ENCODE results near the gene ST6GALNAC3.

ST6GALNAC3 gene

DNA sequence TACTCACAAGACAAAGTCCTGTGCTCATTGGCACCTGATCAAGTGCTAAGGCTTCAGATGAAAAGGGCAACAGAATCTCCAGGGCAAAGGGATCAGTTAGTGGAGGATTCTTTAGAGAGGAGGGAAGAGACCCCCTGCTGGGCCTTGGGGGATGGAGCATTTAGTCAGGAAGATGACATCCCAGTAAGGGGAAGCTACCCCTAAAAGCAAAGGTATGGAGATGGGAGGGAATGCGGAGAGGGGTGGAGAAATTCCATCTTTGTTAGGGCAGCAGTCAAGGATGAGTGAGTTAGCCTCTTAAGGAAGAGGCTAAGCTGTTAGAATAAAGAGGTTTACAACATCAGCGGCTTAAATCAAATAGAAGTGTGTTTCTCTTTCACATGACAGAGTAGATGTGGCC is 67.4 kb downstream of the ST6GALNAC3 start:
- no peak for DNase-seq (ENCODE audit: low read depth, low spot score)

- no peak for DNase-seq (ENCODE audit: low read depth, low spot score)
Measured at GRCh38 chr1:76142771-76143540, 68.4 kb downstream of the ST6GALNAC3 start.

- no peak for DNase-seq (ENCODE audit: low read depth, low spot score)
Measured at GRCh38 chr1:76144247-76144646, 69.7 kb downstream of the ST6GALNAC3 start.

DNA sequence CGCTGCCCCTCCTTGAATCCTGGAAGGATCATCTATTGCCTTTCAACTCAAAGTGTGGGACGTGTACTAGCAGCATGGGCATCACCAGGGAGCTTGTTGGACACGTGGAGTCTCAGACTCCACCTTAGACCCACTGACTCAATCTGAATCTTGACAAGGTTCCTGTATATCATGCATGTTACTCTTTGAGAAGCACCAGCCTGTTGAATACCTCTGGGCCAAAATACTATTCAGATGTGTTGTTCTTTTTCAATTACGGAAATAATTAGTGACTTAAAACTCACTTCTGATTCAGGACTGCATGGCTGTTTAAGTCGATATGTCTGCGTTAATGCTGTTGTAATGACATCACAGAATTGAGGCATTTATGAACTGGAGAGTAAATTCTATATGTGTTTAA is 70.8 kb downstream of the ST6GALNAC3 start:
- DNase-seq (ENCODE audit: low read depth, low spot score): no peak

GRCh38 chr1:76146184-76146583 is 71.6 kb downstream of the ST6GALNAC3 start:
- no peak for DNase-seq (ENCODE audit: low read depth, low spot score)

- no peak for DNase-seq (ENCODE audit: low read depth, low spot score)
Measured at GRCh38 chr1:76147917-76148316, 73.4 kb downstream of the ST6GALNAC3 start.

DNA sequence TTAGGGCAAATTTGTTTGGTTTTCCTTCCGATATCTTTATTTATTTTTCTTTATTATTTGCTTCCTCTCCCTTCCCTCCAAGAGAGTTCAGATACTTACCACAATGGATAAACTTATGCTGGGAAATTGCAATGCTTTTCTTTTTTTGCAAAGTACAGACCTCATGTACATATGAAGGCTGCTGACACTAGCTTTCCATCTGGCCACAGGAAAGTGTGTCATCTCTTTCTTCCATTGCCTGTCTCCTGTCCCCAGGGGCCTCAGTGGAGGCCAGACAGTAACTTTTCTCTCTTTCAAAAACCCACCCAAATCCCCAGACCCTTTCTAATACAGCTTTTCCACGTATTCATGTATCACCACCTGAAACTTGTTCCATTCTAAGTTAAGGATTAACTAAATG is 73.9 kb downstream of the ST6GALNAC3 start:
- DNase-seq (ENCODE audit: low read depth, low spot score): no peak

GRCh38 chr1:76153841-76154205 is 79.3 kb downstream of the ST6GALNAC3 start:
- no peak for DNase-seq (ENCODE audit: low read depth, low spot score)

DNA sequence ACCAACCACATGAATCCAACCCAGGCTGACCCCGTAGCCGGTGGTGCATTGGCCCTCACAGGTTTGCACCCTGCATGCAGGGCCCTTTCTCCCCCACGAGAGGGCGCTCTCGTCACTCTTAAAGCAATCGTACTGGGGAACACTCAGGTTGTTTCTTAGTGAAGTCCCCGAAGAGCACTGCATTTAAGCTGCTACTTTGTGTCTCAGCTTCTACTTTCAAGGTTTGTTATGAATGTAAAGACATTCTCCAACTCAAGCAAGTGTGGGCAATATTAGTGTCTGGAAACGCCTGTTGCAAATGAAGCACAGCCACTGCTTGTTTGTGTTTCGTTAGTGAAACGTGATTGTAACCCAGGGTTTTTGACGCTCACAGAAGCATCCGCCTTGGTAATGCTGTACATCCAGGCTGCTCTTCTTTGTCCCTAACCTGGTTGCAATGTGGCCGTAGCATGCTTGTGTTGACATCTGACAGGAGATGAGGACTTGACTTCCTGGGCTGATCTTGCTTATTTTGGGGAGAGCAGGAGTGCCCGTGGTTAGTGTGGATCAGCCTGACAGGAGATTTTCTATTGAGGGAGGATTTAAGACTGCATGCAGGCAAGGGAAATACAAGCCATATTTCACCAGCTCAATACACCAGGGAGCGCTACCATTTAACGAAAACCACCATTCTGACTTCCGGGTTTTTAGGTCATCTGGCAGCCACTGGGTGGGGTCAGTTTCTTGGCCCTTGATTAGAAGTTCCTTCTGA is 79.8 kb downstream of the ST6GALNAC3 start:
- DNase-seq (ENCODE audit: low read depth, low spot score): peak; percentile 63

GRCh38 chr1:76156987-76157386 is 82.4 kb downstream of the ST6GALNAC3 start:
- no peak for DNase-seq (ENCODE audit: low read depth, low spot score)

DNA sequence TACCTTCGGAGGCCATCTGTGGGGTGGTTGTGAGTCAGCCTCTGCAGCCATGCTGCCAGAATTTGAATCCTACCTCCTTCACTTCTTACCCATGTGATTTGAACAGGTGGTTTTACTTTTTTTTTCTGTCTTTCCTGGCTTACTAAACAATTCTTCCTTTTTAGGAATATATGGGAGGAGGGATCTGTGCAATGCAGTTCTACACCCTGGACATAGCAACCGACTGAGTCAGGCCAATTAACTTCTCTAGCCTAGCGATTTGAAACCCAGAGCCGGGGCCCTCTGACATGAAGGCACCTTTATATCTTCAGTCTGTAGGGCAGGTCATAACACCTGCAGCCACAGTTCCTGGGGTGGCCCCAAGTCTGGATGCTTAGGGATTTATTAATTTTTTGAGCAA is 83.6 kb downstream of the ST6GALNAC3 start:
- DNase-seq (ENCODE audit: low read depth, low spot score): no peak

- DNase-seq (ENCODE audit: low read depth, low spot score): no peak
Measured at GRCh38 chr1:76160225-76160624, 85.7 kb downstream of the ST6GALNAC3 start.

DNA sequence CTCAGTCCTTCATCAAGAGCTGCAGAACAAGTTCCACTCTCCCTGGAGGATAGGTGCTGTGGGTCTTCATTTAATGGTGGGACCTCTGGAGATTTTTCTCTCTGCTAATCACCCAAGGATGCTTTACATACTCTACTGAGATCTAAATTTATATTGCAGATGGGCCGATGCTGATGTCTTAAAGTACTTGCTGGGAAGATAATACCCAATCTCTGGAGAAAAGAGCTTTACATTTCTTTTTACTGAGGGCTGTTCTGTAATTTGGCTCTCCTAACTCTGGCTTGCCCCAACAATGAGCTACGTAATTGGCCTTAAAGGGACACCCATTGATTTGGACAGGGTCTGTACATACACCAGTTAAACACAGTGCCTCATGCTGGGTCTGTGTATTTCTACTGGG is 86.9 kb downstream of the ST6GALNAC3 start:
- DNase-seq (ENCODE audit: low read depth, low spot score): no peak

- no peak for DNase-seq (ENCODE audit: low read depth, low spot score)
Measured at GRCh38 chr1:76162254-76162653, 87.7 kb downstream of the ST6GALNAC3 start.

- DNase-seq (ENCODE audit: low read depth, low spot score): no peak
Measured at GRCh38 chr1:76164165-76164564, 89.6 kb downstream of the ST6GALNAC3 start.

GRCh38 chr1:76170084-76170483 is 95.5 kb downstream of the ST6GALNAC3 start:
- DNase-seq (ENCODE audit: low read depth, low spot score): no peak

DNA sequence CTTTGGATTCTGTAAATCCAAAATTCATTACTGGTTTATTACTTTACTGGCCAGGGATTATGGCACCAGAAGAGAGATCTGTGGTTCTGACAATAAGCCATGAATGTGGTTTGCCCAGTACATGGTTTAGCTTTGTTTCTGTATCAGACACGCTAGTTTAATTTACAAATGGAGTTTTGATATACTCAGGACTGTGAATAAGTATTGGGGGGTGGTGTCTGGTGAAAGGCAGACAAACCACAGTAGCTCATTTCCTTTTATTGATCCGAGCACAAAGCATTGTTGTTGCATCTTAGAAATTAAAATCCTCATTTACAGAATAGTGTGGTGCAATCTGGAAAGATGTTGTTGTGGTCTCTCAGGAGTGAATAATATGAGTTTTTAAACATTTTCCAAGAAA is 96.0 kb downstream of the ST6GALNAC3 start:
- DNase-seq (ENCODE audit: low read depth, low spot score): no peak

DNA sequence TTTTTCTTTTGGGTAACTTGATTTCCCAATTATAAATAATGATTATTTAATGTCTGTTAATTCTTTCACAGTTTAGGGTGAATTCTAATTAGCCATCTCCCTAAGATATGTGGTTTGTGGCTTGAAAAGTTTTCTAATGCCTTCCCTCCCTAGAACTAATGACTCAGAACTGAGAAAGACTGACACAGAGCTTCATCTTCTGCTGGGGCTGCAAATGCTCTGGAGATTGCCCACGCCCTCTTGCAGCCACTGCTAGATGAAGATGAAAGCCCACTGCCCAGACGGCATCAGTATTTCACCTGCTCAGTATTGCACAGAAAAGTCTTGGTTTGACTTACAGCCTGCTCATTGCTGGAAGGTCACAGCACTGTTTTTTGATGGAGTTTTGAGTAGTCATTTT is 101.5 kb downstream of the ST6GALNAC3 start:
- DNase-seq (ENCODE audit: low read depth, low spot score): no peak

- DNase-seq (ENCODE audit: low read depth, low spot score): no peak
Measured at GRCh38 chr1:76177615-76178014, 103.1 kb downstream of the ST6GALNAC3 start.

DNA sequence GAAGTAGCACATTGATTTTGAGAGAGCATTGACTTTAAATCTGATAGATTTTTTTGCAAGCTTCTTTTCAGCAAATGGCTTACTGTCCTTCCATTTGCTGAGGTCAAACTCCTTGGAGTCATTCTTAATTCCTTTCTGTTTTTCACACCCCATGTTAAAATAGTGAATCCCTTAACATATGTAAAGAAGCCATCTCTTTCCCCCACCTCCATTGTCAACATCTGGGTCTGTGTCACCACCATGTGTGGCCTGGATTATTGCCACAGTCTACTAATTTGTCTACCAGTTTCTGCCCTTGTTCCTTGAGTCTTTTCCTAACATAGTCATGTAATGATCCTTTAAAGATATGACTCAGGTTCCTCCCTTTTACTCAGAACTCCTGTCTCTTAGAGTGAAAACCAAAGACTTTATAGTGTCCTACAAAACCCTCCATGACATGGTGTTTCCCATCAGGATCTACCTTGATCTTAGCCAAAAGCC is 104.7 kb downstream of the ST6GALNAC3 start:
- no peak for DNase-seq (ENCODE audit: low read depth, low spot score)

- DNase-seq (ENCODE audit: low read depth, low spot score): no peak
Measured at GRCh38 chr1:76185207-76185606, 110.7 kb downstream of the ST6GALNAC3 start.

DNA sequence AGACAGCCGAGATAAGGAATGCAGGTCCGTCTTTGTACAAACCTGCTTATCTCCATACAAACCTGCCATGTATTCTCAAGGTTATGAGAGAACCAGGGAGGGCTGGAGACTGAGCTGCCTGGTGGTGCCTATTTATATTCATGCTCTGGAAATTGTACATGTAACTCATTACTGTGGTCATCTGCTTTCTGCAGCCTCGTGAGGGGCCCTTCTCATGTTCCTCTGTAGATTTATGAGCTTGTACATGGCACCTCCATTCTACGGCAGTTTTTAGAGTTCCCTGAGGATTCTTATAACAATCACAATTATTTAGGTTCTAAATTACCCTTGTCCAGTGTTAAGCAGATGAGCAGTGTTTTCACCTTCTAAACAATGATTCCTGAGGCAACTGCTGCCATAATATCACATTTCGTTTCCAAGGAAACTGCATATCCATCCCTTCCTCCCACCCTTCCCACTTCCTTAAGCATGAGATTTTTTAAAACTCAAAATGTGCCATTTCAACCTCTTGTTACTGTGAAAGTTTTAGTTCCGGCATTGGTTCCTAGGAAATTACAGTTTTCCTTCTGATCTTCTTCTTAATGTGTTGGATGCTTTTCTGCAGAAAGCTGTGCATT is 112.1 kb downstream of the ST6GALNAC3 start:
- DNase-seq (ENCODE audit: low read depth, low spot score): no peak

DNA sequence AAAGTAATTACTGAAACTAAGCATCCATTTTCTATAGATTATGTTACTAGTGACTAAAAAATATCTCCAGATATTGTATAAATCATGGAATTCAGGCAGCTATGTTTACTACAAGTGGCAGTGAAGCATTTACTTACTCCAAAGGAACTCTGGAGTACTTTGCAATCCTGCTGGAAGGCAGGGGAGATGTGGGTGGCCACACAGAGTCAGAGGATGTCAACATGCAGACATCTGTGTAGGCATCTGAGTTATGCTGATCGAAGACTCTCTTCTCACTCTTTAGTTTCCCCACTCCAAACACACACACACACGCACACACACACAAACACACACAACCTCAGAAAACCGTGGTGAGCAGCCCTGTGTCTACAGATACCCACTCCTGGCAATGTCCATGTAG is 112.9 kb downstream of the ST6GALNAC3 start:
- no peak for DNase-seq (ENCODE audit: low read depth, low spot score)
